Neural progenitor cell (in vitro differentiated cells): ENCODE results near the gene DIS3L.

Source experiments
- CTCF ChIP-seq: fragments of 200-600 bp; sonication (generic); IDR thresholded peaks from 2 replicates; pipeline ENCODE4 v1.5.1; 2017; ENCODE audit warnings: antibody characterized with exemption, mild to moderate bottlenecking
- EZH2phosphoT487 ChIP-seq: fragments of 200-600 bp; sonication (generic); IDR thresholded peaks from 2 replicates; pipeline ENCODE4 v1.6.1; 2017; ENCODE audit warnings: antibody characterized with exemption

- TF ChIP-seq CTCF = no peak
- no peak for TF ChIP-seq EZH2phosphoT487
Measured at GRCh38 chr15:66288093-66288492, 5.3 kb upstream of the DIS3L start.
